ENCODE data around the gene PPP2R2B. TPM values are rescaled to one million over a fixed set of nuclear protein-coding genes. Genes with fewer than 3 reads are reported as not detected.
"Not testable (repeated sequence)": the region's sequence is repeated elsewhere in the genome, so short reads cannot be mapped to it uniquely, and the experiment has no call there.

Gene PPP2R2B
- total RNA-seq, 6 experiments from 2014 or later, result 0.15 to 0.77 (median 0.27) TPM

- 38% methylated on average over 4 of the region's 6 CpGs for WGBS (ENCODE audit: insufficient coverage, low coverage, low lambda C conversion rate, missing lambda C conversion rate)
- ATAC-seq, result peak; percentile 36 to 70 (median 43)
- Histone ChIP-seq H3K27ac (no peak overlapping the region), H3K9me3 (peaks cover 0 to 2% (median 0%) of the 10 kb centered on the region in 4 donors), H3K36me3 (no peaks in the 10 kb centered on the region), H3K4me3 (no peak overlapping the region), H3K4me1 (peaks cover 0 to 6% (median 0%) of the 10 kb centered on the region in 4 donors), H3K27me3 (no peaks in the 10 kb centered on the region)
- TF ChIP-seq POLR2A (IDR thresholded peaks at IDR 0.05) (no peak), CTCF (IDR thresholded peaks at IDR 0.05) (no peak)
- no peak for DNase-seq
- intact Hi-C loops (cut with DNase I), result no loop called here
Measured at GRCh38 chr5:146618434-146618833, 260.1 kb downstream of the PPP2R2B start.

GRCh38 chr5:146609731-146610130 lies 268.8 kb downstream of the PPP2R2B start:
- H3K36me3 ChIP-seq; H3K27me3 ChIP-seq; intact Hi-C loops (cut with DNase I); DNase-seq; ATAC-seq; H3K9me3 ChIP-seq; H3K4me1 ChIP-seq; H3K27ac ChIP-seq; H3K4me3 ChIP-seq: not testable (repeated sequence)
- 46% methylated on average over 3 of the region's 17 CpGs for whole genome bisulfite sequencing (ENCODE audit: insufficient coverage, low coverage, low lambda C conversion rate, missing lambda C conversion rate)

GRCh38 chr5:146607659-146608332 lies 270.8 kb downstream of the PPP2R2B start:
- TF ChIP-seq CTCF (IDR thresholded peaks at IDR 0.05) (no peak), POLR2A (IDR thresholded peaks at IDR 0.05) (no peak)
- intact Hi-C loops (cut with DNase I), result no loop called here
- DNase-seq (no peak), ATAC-seq (no peak)
- H3K27ac ChIP-seq, result no peak overlapping the region
- H3K4me1 ChIP-seq, result no peaks in the 10 kb centered on the region
- H3K9me3 ChIP-seq, result no peaks in the 10 kb centered on the region
- no peaks in the 10 kb centered on the region for H3K36me3 ChIP-seq
- no peaks in the 10 kb centered on the region for H3K27me3 ChIP-seq
- H3K4me3 ChIP-seq, result no peak overlapping the region

DNA sequence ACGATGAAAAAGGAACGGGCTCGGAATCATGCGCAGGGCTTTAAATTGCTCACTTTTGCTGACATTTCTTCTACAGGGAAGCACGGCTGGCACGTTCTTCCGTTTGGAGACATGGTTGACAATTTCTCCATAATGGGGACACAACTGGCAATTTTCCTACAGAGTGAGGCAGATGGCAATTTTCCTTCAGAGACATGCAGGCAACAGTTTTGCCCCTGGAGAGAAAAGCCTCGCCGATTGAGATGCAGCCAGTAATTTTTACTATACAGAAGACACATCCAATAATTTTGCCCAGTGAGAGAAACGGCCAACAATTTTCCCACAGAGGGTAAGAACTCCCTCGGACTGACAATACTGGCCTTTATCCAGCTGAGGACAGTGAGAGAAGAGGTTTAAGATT lies 271.7 kb downstream of the PPP2R2B start:
- TF ChIP-seq CTCF (IDR thresholded peaks at IDR 0.05) (no peak), POLR2A (IDR thresholded peaks at IDR 0.05) (no peak)
- H3K36me3 ChIP-seq, result no peaks in the 10 kb centered on the region
- no peaks in the 10 kb centered on the region for H3K27me3 ChIP-seq
- H3K9me3 ChIP-seq, result no peaks in the 10 kb centered on the region
- no peak for ATAC-seq
- H3K4me3 ChIP-seq, result no peak overlapping the region
- H3K27ac ChIP-seq, result no peak overlapping the region
- intact Hi-C loops (cut with DNase I), result no loop called here
- H3K4me1 ChIP-seq, result no peaks in the 10 kb centered on the region
- DNase-seq, result no peak
- WGBS (ENCODE audit: insufficient coverage, low coverage, low lambda C conversion rate, missing lambda C conversion rate), result 63% methylated on average over 6 of the region's 11 CpGs

- no peak for ATAC-seq
- no peak overlapping the region for H3K27ac ChIP-seq
- no peaks in the 10 kb centered on the region for H3K27me3 ChIP-seq
Measured at GRCh38 chr5:146600376-146600775, 278.2 kb downstream of the PPP2R2B start.

More at GRCh38 chr5:146600376-146600775, 278.2 kb downstream of the PPP2R2B start:
- no peak for TF ChIP-seq POLR2A (IDR thresholded peaks at IDR 0.05)
- TF ChIP-seq CTCF (IDR thresholded peaks at IDR 0.05), result no peak
- intact Hi-C loops (cut with DNase I), result no loop called here
- WGBS (ENCODE audit: insufficient coverage, low coverage, low lambda C conversion rate, missing lambda C conversion rate), result 81% methylated on average over 5 of the region's 5 CpGs
- no peak for DNase-seq
- Histone ChIP-seq H3K9me3 (no peaks in the 10 kb centered on the region), H3K4me3 (no peak overlapping the region), H3K4me1 (no peaks in the 10 kb centered on the region), H3K36me3 (no peaks in the 10 kb centered on the region)
